GM12892 (cell line): ENCODE measurements around the gene PIAS1.

Source experiments
- POLR2A ChIP-seq: IDR thresholded peaks from 2 replicates; pipeline ENCODE4 v1.6.1; 2011; ENCODE audit warnings: low read depth, low read length, control low read depth
- POLR2AphosphoS5 ChIP-seq: IDR thresholded peaks from 2 replicates; pipeline ENCODE4 v1.6.1; 2011; ENCODE audit warnings: low read depth, low read length, control low read depth
- TAF1 ChIP-seq: IDR thresholded peaks from 2 replicates; pipeline ENCODE4 v1.6.1; 2011; ENCODE audit warnings: low read depth, mild to moderate bottlenecking, control low read depth, low read length, borderline replicate concordance

DNA sequence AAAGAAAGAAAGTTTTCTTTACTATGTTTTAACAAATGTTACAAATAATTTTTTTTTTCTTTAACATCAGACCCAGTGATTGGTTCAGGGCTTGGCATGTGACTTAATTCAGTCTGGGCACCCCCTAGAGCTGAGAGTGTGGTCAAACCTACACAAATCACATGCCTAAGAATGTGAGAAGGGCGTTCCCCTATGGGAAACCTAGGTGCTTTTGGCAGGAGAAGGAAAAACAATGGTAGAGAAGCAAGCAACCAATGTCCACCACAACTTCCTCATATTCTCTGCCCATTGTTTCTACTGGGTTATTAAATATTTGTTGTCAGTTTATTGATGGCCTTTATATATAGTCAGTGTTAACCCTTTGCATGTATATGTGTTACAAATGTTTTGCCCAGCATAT lies 21.4 kb upstream of the PIAS1 start:
- TF ChIP-seq TAF1 = no peak
- no peak for TF ChIP-seq POLR2A
- no peak for TF ChIP-seq POLR2AphosphoS5
